IMR-90 (cell line): Measurements from ENCODE around the gene MEIS2. TPM values are rescaled to one million over a fixed set of nuclear protein-coding genes. Genes with fewer than 3 reads are reported as not detected.

Experiments
- ATAC-seq: fragments of 200-7000 bp; cut with Tn5 transposase; 2 replicates; pipeline ENCODE4 v1.9.1; 2020; ENCODE audit warnings: low read depth, mild to moderate bottlenecking, moderate library complexity
- BruUV-seq: library from RNA; stranded (reverse); fragments of 400-500 nt; replicated peaks from 2 replicates; lab custom pipeline; 2021; lab: Mats Ljungman, UMichigan
- CTCF ChIA-PET: fragments of 300-600 bp; formaldehyde crosslinking; extraction: SDS; loops from one replicate; lab custom pipeline; 2021; ENCODE audit warnings: antibody characterized with exemption; lab: Yijun Ruan, JAX
- POLR2A ChIA-PET: fragments of 300-600 bp; sonication (Branson Sonifier 250); formaldehyde crosslinking; loops from one replicate; lab custom pipeline; 2022; ENCODE audit warnings: antibody characterized with exemption; ENCODE audit not compliant: unreplicated experiment; lab: Charles Lee
- DNase-seq: peaks from one replicate; pipeline ENCODE4 v3.0.0; 2013
- H2AFZ ChIP-seq: replicated peaks from 2 replicates; pipeline ENCODE3; 2013; ENCODE audit warnings: low read length, mild to moderate bottlenecking; ENCODE audit not compliant: poor library complexity
- H2AK5ac ChIP-seq: 2 replicates; pipeline ENCODE4 v1.6.1; 2013; ENCODE audit warnings: low read depth, low read length, inconsistent platforms
- H2AK9ac ChIP-seq: replicated peaks from 2 replicates; pipeline ENCODE3; 2013; ENCODE audit warnings: mild to moderate bottlenecking, low read depth, low read length, moderate library complexity; ENCODE audit not compliant: poor library complexity
- H2BK120ac ChIP-seq: 2 replicates; pipeline ENCODE4 v1.6.1; 2013; ENCODE audit warnings: low read depth, low read length, inconsistent platforms
- H2BK15ac ChIP-seq: 3 replicates; pipeline ENCODE4 v1.6.1; 2013; ENCODE audit warnings: low read depth, low read length, inconsistent platforms
- H2BK20ac ChIP-seq: 2 replicates; pipeline ENCODE4 v1.6.1; 2013; ENCODE audit warnings: low read depth, mild to moderate bottlenecking, inconsistent platforms, low read length, moderate library complexity
- H2BK5ac ChIP-seq: 2 replicates; pipeline ENCODE4 v1.6.1; 2013; ENCODE audit warnings: mild to moderate bottlenecking, low read depth, low read length, inconsistent platforms; ENCODE audit not compliant: poor library complexity, severe bottlenecking
- H3K14ac ChIP-seq: replicated peaks from 2 replicates; pipeline ENCODE4 v1.6.1; 2013; ENCODE audit warnings: low read depth, low read length, inconsistent platforms
- H3K18ac ChIP-seq: 2 replicates; pipeline ENCODE4 v1.6.1; 2013; ENCODE audit warnings: low read depth, low read length, control low read depth
- H3K23ac ChIP-seq: 2 replicates; pipeline ENCODE4 v1.6.1; 2013; ENCODE audit warnings: low read depth, low read length, inconsistent platforms
- H3K27ac ChIP-seq: 2 replicates; pipeline ENCODE4 v1.5.1; 2013; ENCODE audit warnings: mild to moderate bottlenecking, control low read depth, low read length; ENCODE audit not compliant: insufficient read depth
- H3K27me3 ChIP-seq: 2 replicates; pipeline ENCODE4 v1.6.1; 2013; ENCODE audit warnings: low read length; ENCODE audit not compliant: control insufficient read depth, insufficient read depth
- H3K36me3 ChIP-seq: 2 replicates; pipeline ENCODE4 v1.6.1; 2013; ENCODE audit warnings: low read length, mixed read lengths; ENCODE audit not compliant: control insufficient read depth, insufficient read depth
- H3K4ac ChIP-seq: 2 replicates; pipeline ENCODE4 v1.6.1; 2013; ENCODE audit warnings: low read depth, low read length, inconsistent platforms
- H3K4me1 ChIP-seq: 2 replicates; pipeline ENCODE4 v1.6.1; 2013; ENCODE audit warnings: low read length, mixed read lengths; ENCODE audit not compliant: control insufficient read depth, insufficient read depth
- H3K4me2 ChIP-seq: 2 replicates; pipeline ENCODE4 v1.6.1; 2013; ENCODE audit warnings: low read depth, mild to moderate bottlenecking, control low read depth, low read length, moderate library complexity
- H3K4me3 ChIP-seq: 2 replicates; pipeline ENCODE4 v1.5.1; 2013; ENCODE audit warnings: low read depth, mild to moderate bottlenecking, control low read depth, low read length, moderate library complexity; ENCODE audit not compliant: insufficient read depth
- H3K56ac ChIP-seq: 2 replicates; pipeline ENCODE4 v1.6.1; 2013; ENCODE audit warnings: low read length, inconsistent platforms; ENCODE audit not compliant: insufficient read depth; ENCODE audit errors: extremely low read depth
- H3K79me1 ChIP-seq, 2 experiments: 2 replicates each; pipeline ENCODE4 v1.6.1; 2013; ENCODE audit warnings: low read length in 2 of 2, inconsistent platforms in 1 of 2, low read depth in 1 of 2
- H3K9ac ChIP-seq: 2 replicates; pipeline ENCODE4 v1.6.1; 2013; ENCODE audit warnings: low read depth, low read length, control low read depth
- H3K9me1 ChIP-seq: 2 replicates; pipeline ENCODE4 v1.6.1; 2013; ENCODE audit warnings: low read length, inconsistent platforms; ENCODE audit not compliant: insufficient read depth
- H3K9me3 ChIP-seq: 2 replicates; pipeline ENCODE4 v1.6.1; 2013; ENCODE audit warnings: low read length; ENCODE audit not compliant: control insufficient read depth, insufficient read depth
- H4K20me1 ChIP-seq: 2 replicates; pipeline ENCODE4 v1.6.1; 2013; ENCODE audit warnings: low read length, inconsistent platforms; ENCODE audit not compliant: insufficient read depth
- H4K5ac ChIP-seq: 2 replicates; pipeline ENCODE4 v1.6.1; 2013; ENCODE audit warnings: mild to moderate bottlenecking, low read depth, low read length, control low read depth
- H4K8ac ChIP-seq, 2 experiments: 2 replicates each; pipeline ENCODE4 v1.6.1; 2013; ENCODE audit warnings: low read depth in 2 of 2, low read length in 2 of 2, control low read depth in 1 of 2, inconsistent platforms in 1 of 2
- H4K91ac ChIP-seq: 2 replicates; pipeline ENCODE4 v1.6.1; 2013; ENCODE audit warnings: low read depth, low read length, inconsistent platforms; ENCODE audit not compliant: insufficient read depth
- BHLHE40 ChIP-seq: fragments of 150-350 bp; IDR thresholded peaks from 2 replicates; pipeline ENCODE4 v1.6.1; 2016; ENCODE audit warnings: mild to moderate bottlenecking, low read depth, low read length
- CEBPB ChIP-seq: IDR thresholded peaks from 2 replicates; pipeline ENCODE4 v1.6.1; 2012; ENCODE audit warnings: low read depth, low read length, improper control_type of control experiment
- CHD1 ChIP-seq: IDR thresholded peaks from 2 replicates; pipeline ENCODE4 v1.6.1; 2012; ENCODE audit warnings: low read depth, low read length, improper control_type of control experiment
- CTCF ChIP-seq: conservative IDR thresholded peaks from 2 replicates; pipeline ENCODE4 v1.5.1; 2012; ENCODE audit warnings: mild to moderate bottlenecking, low read depth, low read length, improper control_type of control experiment
- ELK1 ChIP-seq: fragments of 150-350 bp; IDR thresholded peaks from 2 replicates; pipeline ENCODE4 v1.6.1; 2016; ENCODE audit warnings: low read depth, mild to moderate bottlenecking, low read length, moderate library complexity, borderline replicate concordance
- FOS ChIP-seq: fragments of 150-350 bp; IDR thresholded peaks from 2 replicates; pipeline ENCODE4 v1.6.1; 2016; ENCODE audit warnings: low read depth, low read length
- MAFK ChIP-seq: IDR thresholded peaks from 2 replicates; pipeline ENCODE4 v1.6.1; 2012; ENCODE audit warnings: low read depth, low read length, improper control_type of control experiment
- MAZ ChIP-seq: IDR thresholded peaks from 2 replicates; pipeline ENCODE4 v1.6.1; 2012; ENCODE audit warnings: low read depth, mild to moderate bottlenecking, low read length, improper control_type of control experiment, moderate library complexity, borderline replicate concordance
- MXI1 ChIP-seq: IDR thresholded peaks from 2 replicates; pipeline ENCODE4 v1.6.1; 2012; ENCODE audit warnings: low read depth, mild to moderate bottlenecking, low read length, moderate library complexity, borderline replicate concordance
- NFE2L2 ChIP-seq: fragments of 150-350 bp; IDR thresholded peaks from 2 replicates; pipeline ENCODE4 v1.6.1; 2016; ENCODE audit warnings: low read depth, mild to moderate bottlenecking, low read length
- POLR2A ChIP-seq: IDR thresholded peaks from 2 replicates; pipeline ENCODE4 v1.6.1; 2012; ENCODE audit warnings: mild to moderate bottlenecking, low read depth, low read length
- RAD21 ChIP-seq: IDR thresholded peaks from 2 replicates; pipeline ENCODE4 v1.6.1; 2012; ENCODE audit warnings: low read length, improper control_type of control experiment
- RCOR1 ChIP-seq: IDR thresholded peaks from 2 replicates; pipeline ENCODE4 v1.6.1; 2012; ENCODE audit warnings: mild to moderate bottlenecking, low read length, improper control_type of control experiment; ENCODE audit not compliant: insufficient replicate concordance
- RFX5 ChIP-seq: IDR thresholded peaks from 2 replicates; pipeline ENCODE4 v1.8.0; 2012; ENCODE audit warnings: low read depth, mild to moderate bottlenecking, low read length, moderate library complexity
- SMC3 ChIP-seq: fragments of 150-350 bp; IDR thresholded peaks from 2 replicates; pipeline ENCODE4 v1.6.1; 2016; ENCODE audit warnings: low read depth, mild to moderate bottlenecking, antibody characterized with exemption, low read length, moderate library complexity
- USF2 ChIP-seq: fragments of 150-350 bp; IDR thresholded peaks from 2 replicates; pipeline ENCODE4 v1.6.1; 2017; ENCODE audit warnings: mild to moderate bottlenecking, antibody characterized with exemption, low read length, low read depth
- WGBS, 2 experiments: methylation state at CpG; one replicate each; pipeline versions ENCODE4 v1.1.5 to v1.1.7; 2013; ENCODE audit warnings: missing lambda C conversion rate in 2 of 2; ENCODE audit not compliant: insufficient read length in 1 of 2; ENCODE audit errors: extremely low coverage in 2 of 2; 5-methylcytosine and 5-hydroxymethylcytosine counted together
- dilution Hi-C: fragments of 300-500 bp; cut with HindIII; formaldehyde crosslinking; loops from one replicate; pipeline ENCODE4 v1.14.3; 2018; ENCODE audit warnings: low sequenced_read_pairs; ENCODE audit not compliant: unreplicated experiment
- in situ Hi-C: fragments of 300-500 bp; cut with MboI; formaldehyde crosslinking; loops from 3 replicates; pipeline ENCODE4 v1.14.3; 2019; ENCODE audit warnings: low sequenced_read_pairs, inconsistent platforms, mixed read lengths
- intact Hi-C: fragments of 100-400 bp; cut with micrococcal nuclease; formaldehyde crosslinking; loops from 2 replicates; pipeline ENCODE4 v1.10.0; 2022
- polyA plus RNA-seq, 3 experiments: library from polyadenylated mRNA; depleted of rRNA; stranded (reverse); fragments of >200 nt; gene quantifications; 2 replicates each; pipeline ENCODE4 v1.2.3, GENCODE V29; 2012; ENCODE audit warnings: low replicate concordance in 1 of 3
- total RNA-seq: library from RNA; depleted of rRNA; stranded (reverse); fragments of >200 nt; gene quantifications from 2 replicates; pipeline ENCODE4 v1.2.3, GENCODE V29; 2012

The MEIS2 gene
- total and polyA plus RNA-seq, 2 of the 4 experiments (the other 2 are of a cell fraction) = 70.1 to 71.3 TPM

- H3K27ac ChIP-seq = no peak overlapping the region
- intact Hi-C loops (no loop called here), dilution Hi-C loops (no loop called here), in situ Hi-C loops (no loop called here)
- no peak overlapping the region for H2AK5ac ChIP-seq
- H3K9ac ChIP-seq = no peak overlapping the region
- H4K8ac ChIP-seq = no peak overlapping the region
- WGBS, 2 experiments = no CpG with 5 or more reads among the region's 3 CpGs
- TF ChIP-seq MAFK = no peak
- no peak for TF ChIP-seq MXI1
- TF ChIP-seq ELK1 = no peak
- no peak for TF ChIP-seq FOS
- TF ChIP-seq NFE2L2 = no peak
- no peak for TF ChIP-seq USF2
- no peak for TF ChIP-seq CHD1
- no peak for TF ChIP-seq MAZ
- no peak for TF ChIP-seq CTCF
- TF ChIP-seq BHLHE40 = no peak
- TF ChIP-seq RAD21 = no peak
- TF ChIP-seq RCOR1 = no peak
- no peak for TF ChIP-seq SMC3
- no peak for TF ChIP-seq POLR2A
- TF ChIP-seq CEBPB = no peak
- TF ChIP-seq RFX5 = no peak
- ChIA-PET CTCF (no interaction called here), POLR2A (no interaction called here)
- H3K9me3 ChIP-seq = no peaks in the 10 kb centered on the region
- no peaks in the 10 kb centered on the region for H3K36me3 ChIP-seq
- ATAC-seq (no peak), DNase-seq (no peak)
- H3K27me3 ChIP-seq = no peaks in the 10 kb centered on the region; the same call in 1 of the 2 replicates
- no peak overlapping the region for H3K4ac ChIP-seq
- H2BK120ac ChIP-seq = no peak overlapping the region
- peaks cover 3% of the 10 kb centered on the region; the same call in 1 of the 2 replicates for H3K9me1 ChIP-seq
- H3K14ac ChIP-seq = no peak overlapping the region
- H3K4me3 ChIP-seq = no peak overlapping the region
- H3K56ac ChIP-seq = no peak overlapping the region
- H2BK5ac ChIP-seq = no peak overlapping the region
- no TSS peak for BruUV-seq
- H2AK9ac ChIP-seq = no peak overlapping the region
- no peak overlapping the region for H2BK20ac ChIP-seq
- H3K4me1 ChIP-seq = peaks cover 2% of the 10 kb centered on the region; the same call in 1 of the 2 replicates
- H4K91ac ChIP-seq = no peak overlapping the region
- no peak overlapping the region for H3K4me2 ChIP-seq
- no peak overlapping the region for H2BK15ac ChIP-seq
- no peaks in the 10 kb centered on the region for H4K20me1 ChIP-seq
- H3K18ac ChIP-seq = no peak overlapping the region
- no peak overlapping the region for H4K5ac ChIP-seq
- no peak overlapping the region for H3K23ac ChIP-seq
- peaks cover 0 to 7% of the 10 kb centered on the region in 2 experiments; a peak in 2 of 4 replicates for H3K79me1 ChIP-seq
- no peak overlapping the region for H2AFZ ChIP-seq
Observed at GRCh38 chr15:37111427-37111717, 11.0 kb upstream of the MEIS2 start.
